DND-41 (cell line): ENCODE results near the gene EYA2.
"Not testable (repeated sequence)": the region's sequence is repeated elsewhere in the genome, so short reads cannot be mapped to it uniquely, and the experiment has no call there.

Experiments
- ATAC-seq: fragments of 200-7000 bp; cut with Tn5 transposase; 3 replicates; pipeline ENCODE4 v1.9.1; 2021; ENCODE audit warnings: low read depth; ENCODE audit not compliant: insufficient read depth
- DNase-seq: peaks from one replicate; pipeline ENCODE4 v3.0.0-alpha.2; 2020
- H2AFZ ChIP-seq: 2 replicates; pipeline ENCODE4 v1.6.0; 2012; ENCODE audit warnings: low read depth, low read length
- H3K27ac ChIP-seq: 2 replicates; pipeline ENCODE4 v1.5.1; 2012; ENCODE audit warnings: low read length, inconsistent platforms
- H3K27me3 ChIP-seq: fragments of 200-600 bp; sonication (generic); 2 replicates; pipeline ENCODE4 v1.6.0; 2012; ENCODE audit warnings: low read length, mild to moderate bottlenecking, inconsistent platforms; ENCODE audit not compliant: insufficient read depth, poor library complexity
- H3K36me3 ChIP-seq: 2 replicates; pipeline ENCODE4 v1.5.1; 2012; ENCODE audit warnings: low read length, inconsistent platforms; ENCODE audit not compliant: insufficient read depth
- H3K4me1 ChIP-seq: 2 replicates; pipeline ENCODE4 v1.5.1; 2012; ENCODE audit warnings: mild to moderate bottlenecking, low read length; ENCODE audit not compliant: insufficient read depth
- H3K4me2 ChIP-seq: 2 replicates; pipeline ENCODE4 v1.6.0; 2012; ENCODE audit warnings: mild to moderate bottlenecking, moderate library complexity, low read length, inconsistent platforms; ENCODE audit not compliant: insufficient read depth
- H3K4me3 ChIP-seq, 2 experiments: fragments of 200-600 bp in 1 of 2; shearing (Covaris generic) in 1 of 2; 2 replicates each; pipeline ENCODE4 v1.5.1; 2012 to 2016; ENCODE audit warnings: inconsistent platforms in 2 of 2, low read length in 2 of 2, mild to moderate bottlenecking in 2 of 2, low read depth in 1 of 2, moderate library complexity in 1 of 2
- H3K79me2 ChIP-seq: 2 replicates; pipeline ENCODE4 v1.6.0; 2012; ENCODE audit warnings: low read length, inconsistent platforms; ENCODE audit not compliant: insufficient read depth
- H3K9ac ChIP-seq: 2 replicates; pipeline ENCODE4 v1.6.0; 2012; ENCODE audit warnings: low read depth, mild to moderate bottlenecking, inconsistent platforms, low read length, moderate library complexity
- H3K9me3 ChIP-seq: 2 replicates; pipeline ENCODE4 v1.5.1; 2012; ENCODE audit warnings: low read length, moderate library complexity, mild to moderate bottlenecking, inconsistent platforms; ENCODE audit not compliant: insufficient read depth, severe bottlenecking
- H4K20me1 ChIP-seq: 2 replicates; pipeline ENCODE4 v1.6.0; 2012; ENCODE audit warnings: low read length; ENCODE audit not compliant: insufficient read depth
- EZH2 ChIP-seq: IDR thresholded peaks from 3 replicates; pipeline ENCODE4 v1.6.1; 2012; ENCODE audit warnings: borderline replicate concordance, low read depth, mild to moderate bottlenecking, moderate library complexity, low read length, inconsistent platforms; ENCODE audit not compliant: severe bottlenecking
- TF ChIP-seq, protein P1 (sequence below): IDR thresholded peaks from 2 replicates; pipeline ENCODE4 v1.5.1; 2012; ENCODE audit warnings: borderline replicate concordance, low read length, moderate library complexity, mild to moderate bottlenecking; ENCODE audit not compliant: poor library complexity, severe bottlenecking; ENCODE audit errors: extremely low read depth

EYA2 gene

DNA sequence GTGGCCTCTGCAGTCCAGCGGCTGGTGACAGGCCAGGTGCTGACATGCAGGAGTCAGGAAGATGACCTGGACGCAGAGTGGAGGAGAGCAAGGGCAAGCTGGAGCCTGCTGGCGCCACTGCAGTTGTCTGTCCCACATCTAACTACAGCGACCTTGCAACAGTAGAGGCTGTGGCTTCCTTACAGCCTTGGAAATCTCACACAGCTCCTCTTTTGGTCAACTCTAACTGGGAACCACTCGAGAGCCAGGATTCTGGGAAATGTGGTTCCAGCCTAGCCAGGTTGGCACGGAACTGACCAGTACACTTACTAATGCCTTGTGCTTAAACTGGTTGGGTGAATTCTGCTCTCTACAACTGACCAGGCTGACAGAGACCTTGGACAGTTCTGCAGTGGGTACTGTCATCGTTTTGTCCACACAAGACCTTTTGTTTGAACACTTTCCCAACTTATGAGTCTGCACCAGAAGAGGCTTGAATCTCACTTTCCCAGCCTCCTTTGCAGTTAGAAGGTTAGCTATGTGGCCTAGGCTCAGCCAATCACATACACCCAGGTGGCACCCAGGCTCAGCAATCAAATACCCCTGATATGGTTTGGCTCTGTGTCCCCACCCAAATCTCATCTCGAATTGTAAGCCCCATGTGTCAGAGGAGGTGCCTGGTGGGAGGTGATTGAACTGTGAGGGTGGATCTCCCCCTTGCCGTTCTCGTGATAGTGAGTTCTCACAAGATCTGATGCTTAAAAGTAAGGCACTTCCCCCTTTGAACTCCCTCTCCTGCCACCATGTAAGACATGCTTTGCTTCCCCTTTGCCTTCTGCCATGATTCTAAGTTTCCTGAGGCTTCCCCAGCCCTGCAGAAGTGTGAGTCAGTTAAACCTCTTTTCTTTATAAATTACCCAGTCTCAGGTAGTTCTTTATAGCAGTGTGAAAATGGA, 308.4 kb downstream of the EYA2 start:
- Histone ChIP-seq H3K27ac (no peak overlapping the region), H3K4me1 (no peaks in the 10 kb centered on the region)
- no peak for ATAC-seq

DNA sequence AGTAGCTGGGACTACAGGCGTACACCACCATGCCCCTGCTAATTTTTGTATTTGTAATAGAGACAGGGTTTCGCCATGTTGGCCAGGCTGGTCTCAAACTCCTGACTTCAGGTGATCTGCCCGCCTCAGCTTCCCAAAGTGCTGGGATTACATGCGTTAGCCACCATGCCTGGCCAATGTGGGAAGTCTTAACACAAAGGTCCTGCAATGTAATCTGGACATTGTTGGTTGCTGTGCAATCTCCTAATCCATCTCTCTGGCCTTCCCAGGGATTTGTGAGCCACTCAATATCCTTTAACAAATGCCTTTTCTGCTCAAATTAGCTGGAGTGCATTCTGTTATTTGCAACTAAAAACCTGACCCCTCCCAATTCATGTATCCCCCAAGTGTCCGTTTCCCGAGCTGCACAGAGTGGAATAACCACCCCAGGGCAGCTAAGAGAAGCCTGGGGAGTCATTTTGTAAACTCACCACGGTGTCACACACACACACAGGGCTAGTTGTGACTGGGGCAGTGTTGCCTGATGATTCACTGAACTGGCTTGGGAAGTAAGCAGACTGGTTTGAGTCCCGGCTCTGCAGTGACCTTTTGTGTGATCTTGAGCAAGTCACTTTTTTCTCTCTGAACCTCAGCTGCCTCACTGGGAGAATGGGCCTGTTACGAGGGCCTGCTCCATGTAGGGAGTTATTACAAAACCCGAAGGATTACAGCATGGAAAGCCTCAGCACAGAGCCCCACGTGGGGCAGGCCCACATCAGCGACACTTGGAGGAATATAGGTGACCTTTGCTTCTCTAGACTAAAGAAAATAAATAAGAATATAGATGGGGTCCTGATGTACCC, 309.6 kb downstream of the EYA2 start:
- H3K4me2 ChIP-seq = no peak overlapping the region
- no peak overlapping the region for H3K4me3 ChIP-seq
- no peaks in the 10 kb centered on the region for H3K27me3 ChIP-seq
- no peak overlapping the region for H3K9ac ChIP-seq
- DNase-seq (no peak), ATAC-seq (no peak)
- no peak overlapping the region for H2AFZ ChIP-seq
- H3K79me2 ChIP-seq = no peaks in the 10 kb centered on the region
- no peaks in the 10 kb centered on the region for H3K4me1 ChIP-seq
- H4K20me1 ChIP-seq = peaks cover 4% of the 10 kb centered on the region; the same call in 1 of the 2 replicates
- H3K9me3 ChIP-seq = no peaks in the 10 kb centered on the region
- no peak overlapping the region for H3K27ac ChIP-seq
- TF ChIP-seq, protein P1, sequence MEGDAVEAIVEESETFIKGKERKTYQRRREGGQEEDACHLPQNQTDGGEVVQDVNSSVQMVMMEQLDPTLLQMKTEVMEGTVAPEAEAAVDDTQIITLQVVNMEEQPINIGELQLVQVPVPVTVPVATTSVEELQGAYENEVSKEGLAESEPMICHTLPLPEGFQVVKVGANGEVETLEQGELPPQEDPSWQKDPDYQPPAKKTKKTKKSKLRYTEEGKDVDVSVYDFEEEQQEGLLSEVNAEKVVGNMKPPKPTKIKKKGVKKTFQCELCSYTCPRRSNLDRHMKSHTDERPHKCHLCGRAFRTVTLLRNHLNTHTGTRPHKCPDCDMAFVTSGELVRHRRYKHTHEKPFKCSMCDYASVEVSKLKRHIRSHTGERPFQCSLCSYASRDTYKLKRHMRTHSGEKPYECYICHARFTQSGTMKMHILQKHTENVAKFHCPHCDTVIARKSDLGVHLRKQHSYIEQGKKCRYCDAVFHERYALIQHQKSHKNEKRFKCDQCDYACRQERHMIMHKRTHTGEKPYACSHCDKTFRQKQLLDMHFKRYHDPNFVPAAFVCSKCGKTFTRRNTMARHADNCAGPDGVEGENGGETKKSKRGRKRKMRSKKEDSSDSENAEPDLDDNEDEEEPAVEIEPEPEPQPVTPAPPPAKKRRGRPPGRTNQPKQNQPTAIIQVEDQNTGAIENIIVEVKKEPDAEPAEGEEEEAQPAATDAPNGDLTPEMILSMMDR = no peak
- TF ChIP-seq EZH2 = no peak
- peaks cover 11% of the 10 kb centered on the region for H3K36me3 ChIP-seq

More for the DNA sequence above, 308.4 kb downstream of the EYA2 start:
- Histone ChIP-seq H4K20me1 (no peaks in the 10 kb centered on the region), H3K79me2 (no peaks in the 10 kb centered on the region), H3K4me3 (no peak overlapping the region), H3K9me3 (no peaks in the 10 kb centered on the region), H3K27me3 (no peaks in the 10 kb centered on the region), H3K36me3 (no peaks in the 10 kb centered on the region), H2AFZ (no peak overlapping the region), H3K4me2 (no peak overlapping the region), H3K9ac (no peak overlapping the region)
- no peak for DNase-seq
- no peak for TF ChIP-seq EZH2
- TF ChIP-seq, protein P1 = no peak

DNA sequence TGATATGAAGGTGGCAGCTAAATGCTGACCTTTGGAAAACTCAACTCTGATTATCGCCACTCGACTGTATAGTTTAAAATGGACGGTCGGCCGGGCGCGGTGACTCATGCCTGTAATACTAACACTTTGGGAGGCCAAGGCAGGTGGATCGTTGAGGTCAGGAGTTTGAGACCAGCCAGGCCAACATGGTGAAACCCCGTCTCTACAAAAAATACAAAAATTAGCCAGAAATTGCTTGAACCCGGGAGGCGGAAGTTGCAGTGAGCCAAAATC, 310.1 kb downstream of the EYA2 start:
- H3K4me1 ChIP-seq, H3K27me3 ChIP-seq, ATAC-seq, H3K9ac ChIP-seq, H3K9me3 ChIP-seq, H3K79me2 ChIP-seq, H3K4me2 ChIP-seq, DNase-seq, H2AFZ ChIP-seq, H4K20me1 ChIP-seq, H3K27ac ChIP-seq, H3K4me3 ChIP-seq: not testable (repeated sequence)
- peaks cover 17% of the 10 kb centered on the region for H3K36me3 ChIP-seq

DNA sequence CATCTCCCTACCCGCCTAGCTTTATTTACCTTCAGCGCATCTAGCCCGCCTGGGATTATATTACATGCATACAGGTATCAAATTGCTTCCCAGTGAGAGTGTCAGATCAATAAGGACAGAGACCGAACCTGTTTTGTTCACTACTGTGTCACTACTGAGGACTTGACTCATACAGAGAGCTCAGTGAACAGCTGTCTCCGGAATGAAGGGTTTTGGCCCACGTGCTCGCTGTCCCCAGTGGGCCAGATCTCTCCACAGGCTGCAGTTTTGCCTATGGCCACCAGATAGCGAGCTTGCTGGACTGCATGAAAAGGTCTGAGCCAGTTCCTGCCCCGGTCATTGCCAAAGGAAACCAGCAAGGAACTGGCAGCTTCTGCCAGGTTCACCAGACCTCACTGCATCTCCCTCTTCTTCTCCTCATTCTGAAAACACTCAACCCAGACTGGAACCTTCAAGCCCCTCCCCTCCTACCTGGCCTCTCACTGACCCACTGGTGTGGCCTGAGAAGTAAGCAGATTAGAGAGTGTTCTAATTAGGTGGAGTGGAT, 311.0 kb downstream of the EYA2 start:
- H3K79me2 ChIP-seq = no peaks in the 10 kb centered on the region
- peaks cover 4% of the 10 kb centered on the region; the same call in 1 of the 2 replicates for H4K20me1 ChIP-seq
- peaks cover 24% of the 10 kb centered on the region for H3K36me3 ChIP-seq
- TF ChIP-seq EZH2 = no peak
- TF ChIP-seq, protein P1 = peak; percentile 45
- no peak overlapping the region for H3K4me2 ChIP-seq
- no peaks in the 10 kb centered on the region for H3K9me3 ChIP-seq
- H3K27ac ChIP-seq = no peak overlapping the region
- H3K4me3 ChIP-seq = no peak overlapping the region
- H3K27me3 ChIP-seq = no peaks in the 10 kb centered on the region
- H3K9ac ChIP-seq = no peak overlapping the region
- DNase-seq (no peak), ATAC-seq (no peak)
- H2AFZ ChIP-seq = no peak overlapping the region
- no peaks in the 10 kb centered on the region for H3K4me1 ChIP-seq

DNA sequence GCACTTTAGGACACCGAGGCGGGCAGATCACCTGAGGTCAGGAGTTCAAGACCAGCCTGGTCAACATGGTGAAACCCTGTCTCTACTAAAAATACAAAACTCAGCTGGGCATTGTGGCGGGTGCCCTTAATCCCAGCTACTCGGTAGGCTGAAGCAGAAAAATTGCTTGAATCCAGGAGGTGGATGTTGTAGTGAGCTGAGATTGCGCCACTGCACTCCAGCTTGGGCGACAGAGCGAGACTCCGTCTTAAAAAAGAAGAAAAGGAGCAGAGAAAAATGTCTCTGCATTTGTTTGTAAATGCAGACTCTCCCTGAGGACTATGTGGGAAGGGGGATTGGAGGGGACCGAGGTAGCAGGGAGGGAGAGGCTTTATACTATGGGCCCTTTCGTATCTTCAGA, 311.9 kb downstream of the EYA2 start:
- not testable (repeated sequence) for H3K27me3 ChIP-seq, DNase-seq, H3K9ac ChIP-seq, H3K4me3 ChIP-seq, ATAC-seq, H3K4me2 ChIP-seq, H3K79me2 ChIP-seq, H3K4me1 ChIP-seq, H4K20me1 ChIP-seq, H2AFZ ChIP-seq, H3K27ac ChIP-seq, H3K9me3 ChIP-seq
- peaks cover 33% of the 10 kb centered on the region for H3K36me3 ChIP-seq
